HepG2 (cell line): Measurements from ENCODE around the gene C18orf63. TPM values are rescaled to one million over a fixed set of nuclear protein-coding genes. Genes with fewer than 3 reads are reported as not detected.

Experiments
- ATAC-seq: fragments of 200-7000 bp; cut with Tn5 transposase; 3 replicates; pipeline ENCODE4 v1.9.1; 2020; ENCODE audit warnings: mild to moderate bottlenecking, moderate library complexity
- BruUV-seq: library from RNA; stranded (reverse); fragments of 400-500 nt; replicated peaks from 2 replicates; lab custom pipeline; 2021; lab: Mats Ljungman, UMichigan
- CTCF ChIA-PET: fragments of 300-600 bp; formaldehyde crosslinking; extraction: SDS; loops from one replicate; lab custom pipeline; 2021; ENCODE audit warnings: low total read pairs, inconsistent platforms, low intra/inter-chr PET ratio; lab: Yijun Ruan, JAX
- POLR2A ChIA-PET: fragments of 350-600 bp; sonication (Branson Sonifier 250); formaldehyde crosslinking; loops from one replicate; lab custom pipeline; 2020; ENCODE audit warnings: antibody characterized with exemption, inconsistent platforms; lab: Yijun Ruan, JAX
- DNase-seq: peaks from one replicate; pipeline ENCODE4 v3.0.0-alpha.2; 2015; ENCODE audit warnings: low spot score
- FAIRE-seq: peaks from 3 replicates; lab custom pipeline; 2011; peaks lifted over from hg19 to GRCh38; lab: Jason Lieb, UNC
- H2AFZ ChIP-seq: one replicate; pipeline ENCODE4 v1.6.1; 2011; ENCODE audit warnings: low read length, inconsistent platforms
- H3K27ac ChIP-seq: fragments of 300-600 bp; 3 replicates; pipeline ENCODE4 v1.8.0; 2011; ENCODE audit warnings: mixed run types, mild to moderate bottlenecking, mixed read lengths, low read length, inconsistent platforms; ENCODE audit not compliant: insufficient read depth; ENCODE audit errors: extremely low read length
- H3K27me3 ChIP-seq, 2 experiments: fragments of 200-600 bp in 1 of 2; 2 replicates in 1 of 2; 3 replicates in 1 of 2; pipeline versions ENCODE4 v1.6.0 to v1.8.0; 2011; ENCODE audit warnings: low read length in 2 of 2, mild to moderate bottlenecking in 2 of 2, moderate library complexity in 2 of 2, inconsistent platforms in 1 of 2; ENCODE audit not compliant: insufficient read depth in 2 of 2, control insufficient read depth in 1 of 2
- H3K36me3 ChIP-seq, 2 experiments: fragments of 200-600 bp in 1 of 2; replicated peaks in 1 of 2; 2 replicates in 1 of 2; 3 replicates in 1 of 2; pipeline versions ENCODE4 v1.5.1 to v1.8.0; 2011; ENCODE audit warnings: low read length in 2 of 2, inconsistent platforms in 1 of 2; ENCODE audit not compliant: insufficient read depth in 2 of 2, control insufficient read depth in 1 of 2
- H3K4me1 ChIP-seq: 2 replicates; pipeline ENCODE4 v1.5.1; 2012; ENCODE audit warnings: low read length, inconsistent platforms; ENCODE audit not compliant: insufficient read depth
- H3K4me2 ChIP-seq: 2 replicates; pipeline ENCODE4 v1.6.0; 2011; ENCODE audit warnings: low read depth, low read length, inconsistent platforms
- H3K4me3 ChIP-seq, 3 experiments: fragments of 200-600 bp in 1 of 3; sonication (generic), shearing (Covaris generic) in 1 of 3; replicated peaks in 1 of 3; 2 replicates each; pipeline ENCODE4 v1.5.1; 2011 to 2016; ENCODE audit warnings: low read length in 3 of 3, inconsistent platforms in 2 of 3, low read depth in 2 of 3, mild to moderate bottlenecking in 2 of 3, control low read depth in 1 of 3, mixed read lengths in 1 of 3; ENCODE audit not compliant: insufficient read depth in 1 of 3
- H3K79me2 ChIP-seq: one replicate; pipeline ENCODE4 v1.6.1; 2011; ENCODE audit warnings: low read length, inconsistent platforms; ENCODE audit not compliant: insufficient read depth
- H3K9ac ChIP-seq: 2 replicates; pipeline ENCODE4 v1.6.0; 2011; ENCODE audit warnings: mild to moderate bottlenecking, low read depth, low read length, inconsistent platforms; ENCODE audit not compliant: insufficient read depth
- H3K9me3 ChIP-seq: 2 replicates; pipeline ENCODE4 v1.5.1; 2012; ENCODE audit warnings: mild to moderate bottlenecking, low read length
- H4K20me1 ChIP-seq: 2 replicates; pipeline ENCODE4 v1.6.0; 2011; ENCODE audit warnings: inconsistent platforms, mild to moderate bottlenecking, low read length, moderate library complexity; ENCODE audit not compliant: insufficient read depth
- HDAC1 ChIP-seq: sonication (generic); formaldehyde crosslinking; IDR thresholded peaks from 2 replicates; pipeline ENCODE4 v1.5.1; 2020; ENCODE audit warnings: mild to moderate bottlenecking, missing genetic modification reagents
- HNRNPLL ChIP-seq: fragments of 200-400 bp; formaldehyde crosslinking; IDR thresholded peaks from 2 replicates; pipeline ENCODE4 v1.6.1; 2017; ENCODE audit warnings: mild to moderate bottlenecking, low read depth, low read length; ENCODE audit not compliant: poor library complexity, severe bottlenecking
- MIER2 ChIP-seq: IDR thresholded peaks from 2 replicates; pipeline ENCODE4 v1.6.1; 2016; ENCODE audit warnings: missing biosample characterization, missing genetic modification reagents
- NPAS2 ChIP-seq: sonication (generic); formaldehyde crosslinking; IDR thresholded peaks from 2 replicates; pipeline ENCODE4 v1.8.0; 2022; ENCODE audit warnings: mild to moderate bottlenecking, missing genetic modification reagents, borderline replicate concordance
- REL ChIP-seq: sonication (generic); formaldehyde crosslinking; conservative IDR thresholded peaks from 2 replicates; pipeline ENCODE4 v1.8.0; 2022; ENCODE audit warnings: mild to moderate bottlenecking, missing genetic modification reagents, moderate library complexity
- ZEB1 ChIP-seq: IDR thresholded peaks from 2 replicates; pipeline ENCODE4 v1.6.1; 2012; ENCODE audit warnings: mild to moderate bottlenecking, low read depth, inconsistent platforms; ENCODE audit not compliant: insufficient replicate concordance
- ZKSCAN8 ChIP-seq: IDR thresholded peaks from 2 replicates; pipeline ENCODE4 v1.6.1; 2016; ENCODE audit warnings: borderline replicate concordance, missing genetic modification reagents, missing compliant biosample characterization
- ZNF138 ChIP-seq: sonication (generic); formaldehyde crosslinking; IDR thresholded peaks from 2 replicates; pipeline ENCODE4 v1.5.0; 2020; ENCODE audit warnings: mild to moderate bottlenecking, low read depth, missing genetic modification reagents
- ZNF282 ChIP-seq: fragments of 450-650 bp; IDR thresholded peaks from 2 replicates; pipeline ENCODE4 v1.6.1; 2018; ENCODE audit not compliant: partially characterized antibody
- ZNF354B ChIP-seq: sonication (generic); formaldehyde crosslinking; IDR thresholded peaks from 2 replicates; pipeline ENCODE4 v1.8.0; 2022; ENCODE audit warnings: mild to moderate bottlenecking, missing genetic modification reagents
- ZNF446 ChIP-seq: sonication (generic); formaldehyde crosslinking; IDR thresholded peaks from 2 replicates; pipeline ENCODE4 v1.5.0; 2020; ENCODE audit warnings: mild to moderate bottlenecking, missing genetic modification reagents
- ZNF7 ChIP-seq: IDR thresholded peaks from 2 replicates; pipeline ENCODE4 v1.6.1; 2016; ENCODE audit warnings: missing biosample characterization, missing genetic modification reagents
- ZNF724P ChIP-seq: sonication (generic); formaldehyde crosslinking; IDR thresholded peaks from 2 replicates; pipeline ENCODE4 v1.8.0; 2022; ENCODE audit warnings: missing genetic modification reagents, borderline replicate concordance
- ZNF776 ChIP-seq: sonication (generic); formaldehyde crosslinking; IDR thresholded peaks from 2 replicates; pipeline ENCODE4 v1.4.0; 2020; ENCODE audit warnings: mild to moderate bottlenecking, missing genetic modification reagents
- WGBS: methylation state at CpG from one replicate; pipeline ENCODE4 v1.1.6; 2017; ENCODE audit warnings: low lambda C conversion rate; 5-methylcytosine and 5-hydroxymethylcytosine counted together
- in situ Hi-C: cut with HindIII; loops from 2 replicates; pipeline ENCODE4 v1.10.0; 2017; ENCODE audit warnings: low pct_unique_long_range_greater_than_20kb; ENCODE audit not compliant: extremely low pct_ligation_motif_present
- intact Hi-C: fragments of 100-400 bp; cut with micrococcal nuclease; formaldehyde crosslinking; loops from one replicate; pipeline ENCODE4 v1.10.0; 2022; ENCODE audit not compliant: unreplicated experiment
- polyA plus RNA-seq, 8 experiments: library from polyadenylated mRNA; depleted of rRNA in 3 of 8; stranded (reverse) in 7 of 8; unstranded in 1 of 8; fragments of >200 nt; fragmentation: Illumina TruSeq in 4 of 8; extraction: Trizol in 4 of 8; gene quantifications; 2 replicates each; pipeline versions ENCODE4 v1.2.1 to v1.2.3, GENCODE V29; 2011 to 2016; ENCODE audit warnings: low read depth in 4 of 8, missing spikeins in 1 of 8, mixed read lengths in 1 of 8; ENCODE audit not compliant: insufficient read depth in 1 of 8
- total RNA-seq, 5 experiments: library from RNA; depleted of rRNA; stranded (reverse); fragments of >200 nt; fragmentation: Illumina TruSeq; extraction: Trizol; gene quantifications; 2 replicates each; pipeline ENCODE4 v1.2.3, GENCODE V29; 2016; ENCODE audit warnings: low read depth in 1 of 5
- TF ChIP-seq, protein P1 (sequence below): sonication (generic); formaldehyde crosslinking; IDR thresholded peaks from 2 replicates; pipeline ENCODE4 v1.4.0; 2020; ENCODE audit warnings: missing genetic modification reagents
- TF ChIP-seq, protein P2 (sequence below): sonication (generic); formaldehyde crosslinking; IDR thresholded peaks from 2 replicates; pipeline ENCODE4 v1.4.0; 2020; ENCODE audit warnings: mild to moderate bottlenecking, missing genetic modification reagents
- TF ChIP-seq, protein P3 (sequence below): sonication (generic); formaldehyde crosslinking; IDR thresholded peaks from 2 replicates; pipeline ENCODE4 v1.4.0; 2020; ENCODE audit warnings: missing genetic modification reagents; ENCODE audit errors: not compliant biosample characterization

The C18orf63 gene
- total and polyA plus RNA-seq, 2 of the 13 experiments (the other 11 are each of a cell fraction or from before 2014, with no cell fraction given) = 0.01 TPM; not detected in 1

DNA sequence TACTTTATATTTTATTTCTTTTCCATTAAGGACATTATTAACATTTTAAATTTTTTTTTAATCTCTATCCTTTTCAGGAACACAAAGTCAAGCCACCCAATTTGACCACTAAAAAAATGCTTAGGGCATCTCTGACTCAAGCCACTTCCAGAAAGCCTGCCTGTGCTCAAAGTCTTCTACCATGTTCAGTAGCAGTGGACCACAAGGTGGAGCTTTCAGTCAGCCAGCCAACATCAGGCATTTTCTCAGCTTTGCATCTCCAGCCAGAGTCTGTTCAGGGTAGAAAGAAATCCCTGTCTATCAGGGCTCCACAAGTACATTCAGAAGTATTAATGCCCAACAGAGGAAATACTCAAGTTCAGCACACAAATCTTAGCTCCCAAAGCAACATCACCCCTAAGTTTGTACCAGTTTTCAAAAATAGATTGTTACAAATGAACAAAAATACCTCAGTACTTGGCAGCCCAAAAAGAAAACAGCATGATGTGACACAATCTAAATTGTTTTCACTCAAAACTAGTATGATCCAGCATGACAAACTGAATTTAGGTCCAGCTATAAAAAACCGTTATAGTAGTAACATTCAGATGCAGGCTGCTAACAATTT, 37.6 kb downstream of the C18orf63 start (continued):
- TF ChIP-seq, protein P1, sequence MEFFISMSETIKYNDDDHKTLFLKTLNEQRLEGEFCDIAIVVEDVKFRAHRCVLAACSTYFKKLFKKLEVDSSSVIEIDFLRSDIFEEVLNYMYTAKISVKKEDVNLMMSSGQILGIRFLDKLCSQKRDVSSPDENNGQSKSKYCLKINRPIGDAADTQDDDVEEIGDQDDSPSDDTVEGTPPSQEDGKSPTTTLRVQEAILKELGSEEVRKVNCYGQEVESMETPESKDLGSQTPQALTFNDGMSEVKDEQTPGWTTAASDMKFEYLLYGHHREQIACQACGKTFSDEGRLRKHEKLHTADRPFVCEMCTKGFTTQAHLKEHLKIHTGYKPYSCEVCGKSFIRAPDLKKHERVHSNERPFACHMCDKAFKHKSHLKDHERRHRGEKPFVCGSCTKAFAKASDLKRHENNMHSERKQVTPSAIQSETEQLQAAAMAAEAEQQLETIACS = no peak
- TF ChIP-seq ZNF776 (CRISPR knock-in tag) (no peak), ZNF354B (CRISPR knock-in tag) (no peak)
- TF ChIP-seq, all 625 proteins: peak for 14

DNA sequence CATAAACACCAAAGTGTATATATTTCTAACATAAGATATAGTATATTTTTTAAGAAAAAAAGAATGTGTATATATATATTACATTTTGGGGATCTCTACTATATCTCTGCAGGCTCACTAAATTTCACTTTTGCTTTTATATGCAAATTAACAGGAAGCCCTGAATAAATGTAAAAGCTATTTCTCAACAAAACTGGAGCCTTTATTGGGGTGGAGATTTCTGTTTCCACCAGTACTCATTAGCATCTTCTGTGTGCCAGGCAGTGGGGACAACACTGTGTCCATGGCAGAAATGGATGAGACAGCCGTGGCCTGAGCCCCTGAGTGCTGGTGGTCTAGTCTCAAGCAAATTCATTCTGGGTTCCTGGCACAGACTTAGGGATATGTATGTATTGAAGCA, 41.3 kb downstream of the C18orf63 start:
- DNase-seq (no peak), FAIRE-seq (no peak), ATAC-seq (no peak)
- Histone ChIP-seq H2AFZ (no peak overlapping the region), H3K27ac (no peak overlapping the region), H4K20me1 (no peaks in the 10 kb centered on the region), H3K36me3 (no peaks in the 10 kb centered on the region), H3K9me3 (no peaks in the 10 kb centered on the region), H3K9ac (no peak overlapping the region), H3K4me1 (peaks cover 9% of the 10 kb centered on the region), H3K27me3 (no peaks in the 10 kb centered on the region; a peak in 1 of 5 replicates), H3K79me2 (no peaks in the 10 kb centered on the region), H3K4me2 (no peak overlapping the region), H3K4me3 (no peak overlapping the region)
- 25% methylated on average over 1 of the region's 1 CpG for WGBS
- intact Hi-C loops (no loop called here), in situ Hi-C loops (no loop called here)
- POLR2A ChIA-PET = no interaction called here
- CTCF ChIA-PET = interaction anchor here (1.0 kb wide), 1 partner anchor 137 kb away, joined by 3 read pairs; no protein-coding TSS in a partner anchor
- no TSS peak for BruUV-seq
- TF ChIP-seq ZEB1 (no peak), NPAS2 (CRISPR knock-in tag) (no peak), ZNF446 (CRISPR knock-in tag) (no peak), HNRNPLL (no peak), MIER2 (no peak), ZNF724P (CRISPR knock-in tag) (no peak), ZNF282 (no peak), REL (CRISPR knock-in tag) (no peak), HDAC1 (CRISPR knock-in tag) (no peak), ZNF138 (CRISPR knock-in tag) (no peak), ZNF7 (CRISPR knock-in tag) (no peak), ZKSCAN8 (CRISPR knock-in tag) (no peak)
- TF ChIP-seq, protein P2, sequence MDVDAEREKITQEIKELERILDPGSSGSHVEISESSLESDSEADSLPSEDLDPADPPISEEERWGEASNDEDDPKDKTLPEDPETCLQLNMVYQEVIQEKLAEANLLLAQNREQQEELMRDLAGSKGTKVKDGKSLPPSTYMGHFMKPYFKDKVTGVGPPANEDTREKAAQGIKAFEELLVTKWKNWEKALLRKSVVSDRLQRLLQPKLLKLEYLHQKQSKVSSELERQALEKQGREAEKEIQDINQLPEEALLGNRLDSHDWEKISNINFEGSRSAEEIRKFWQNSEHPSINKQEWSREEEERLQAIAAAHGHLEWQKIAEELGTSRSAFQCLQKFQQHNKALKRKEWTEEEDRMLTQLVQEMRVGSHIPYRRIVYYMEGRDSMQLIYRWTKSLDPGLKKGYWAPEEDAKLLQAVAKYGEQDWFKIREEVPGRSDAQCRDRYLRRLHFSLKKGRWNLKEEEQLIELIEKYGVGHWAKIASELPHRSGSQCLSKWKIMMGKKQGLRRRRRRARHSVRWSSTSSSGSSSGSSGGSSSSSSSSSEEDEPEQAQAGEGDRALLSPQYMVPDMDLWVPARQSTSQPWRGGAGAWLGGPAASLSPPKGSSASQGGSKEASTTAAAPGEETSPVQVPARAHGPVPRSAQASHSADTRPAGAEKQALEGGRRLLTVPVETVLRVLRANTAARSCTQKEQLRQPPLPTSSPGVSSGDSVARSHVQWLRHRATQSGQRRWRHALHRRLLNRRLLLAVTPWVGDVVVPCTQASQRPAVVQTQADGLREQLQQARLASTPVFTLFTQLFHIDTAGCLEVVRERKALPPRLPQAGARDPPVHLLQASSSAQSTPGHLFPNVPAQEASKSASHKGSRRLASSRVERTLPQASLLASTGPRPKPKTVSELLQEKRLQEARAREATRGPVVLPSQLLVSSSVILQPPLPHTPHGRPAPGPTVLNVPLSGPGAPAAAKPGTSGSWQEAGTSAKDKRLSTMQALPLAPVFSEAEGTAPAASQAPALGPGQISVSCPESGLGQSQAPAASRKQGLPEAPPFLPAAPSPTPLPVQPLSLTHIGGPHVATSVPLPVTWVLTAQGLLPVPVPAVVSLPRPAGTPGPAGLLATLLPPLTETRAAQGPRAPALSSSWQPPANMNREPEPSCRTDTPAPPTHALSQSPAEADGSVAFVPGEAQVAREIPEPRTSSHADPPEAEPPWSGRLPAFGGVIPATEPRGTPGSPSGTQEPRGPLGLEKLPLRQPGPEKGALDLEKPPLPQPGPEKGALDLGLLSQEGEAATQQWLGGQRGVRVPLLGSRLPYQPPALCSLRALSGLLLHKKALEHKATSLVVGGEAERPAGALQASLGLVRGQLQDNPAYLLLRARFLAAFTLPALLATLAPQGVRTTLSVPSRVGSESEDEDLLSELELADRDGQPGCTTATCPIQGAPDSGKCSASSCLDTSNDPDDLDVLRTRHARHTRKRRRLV (CRISPR knock-in tag) = no peak
- TF ChIP-seq, protein P3, sequence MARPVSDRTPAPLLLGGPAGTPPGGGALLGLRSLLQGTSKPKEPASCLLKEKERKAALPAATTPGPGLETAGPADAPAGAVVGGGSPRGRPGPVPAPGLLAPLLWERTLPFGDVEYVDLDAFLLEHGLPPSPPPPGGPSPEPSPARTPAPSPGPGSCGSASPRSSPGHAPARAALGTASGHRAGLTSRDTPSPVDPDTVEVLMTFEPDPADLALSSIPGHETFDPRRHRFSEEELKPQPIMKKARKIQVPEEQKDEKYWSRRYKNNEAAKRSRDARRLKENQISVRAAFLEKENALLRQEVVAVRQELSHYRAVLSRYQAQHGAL (CRISPR knock-in tag) = no peak
